GM18858 (cell line): ENCODE data around the gene PRG3.

Source experiments
- ATAC-seq: cut with Tn5 transposase; IDR thresholded peaks from one replicate; pipeline ENCODE4 v1.9.1; 2021; ENCODE audit not compliant: unreplicated experiment

Gene PRG3

GRCh38 chr11:57380975-57381374 lies at the start of gene PRG3:
PRG3 (minus strand) TSS chr11:57381150; CDS start chr11:57380708, 442 bp downstream.
- ATAC-seq = no peak

- no peak for ATAC-seq
Observed at GRCh38 chr11:57429946-57430345, 49.0 kb upstream of the PRG3 start.

- no peak for ATAC-seq
Observed at GRCh38 chr11:57428643-57429042, 47.7 kb upstream of the PRG3 start.

GRCh38 chr11:57427727-57428082 lies 46.8 kb upstream of the PRG3 start:
- no peak for ATAC-seq

GRCh38 chr11:57426929-57427726 lies 46.2 kb upstream of the PRG3 start, which contains the start of gene SLC43A3:
SLC43A3 (minus strand) TSS chr11:57427121; CDS start chr11:57426172, 949 bp downstream.
- peak; percentile 40 for ATAC-seq

- no peak for ATAC-seq
Observed at GRCh38 chr11:57426439-57426928, 45.5 kb upstream of the PRG3 start.

- no peak for ATAC-seq
Observed at GRCh38 chr11:57425565-57426438, 44.9 kb upstream of the PRG3 start.

GRCh38 chr11:57424792-57425564 lies 44.0 kb upstream of the PRG3 start:
- ATAC-seq = peak; percentile 94

- ATAC-seq = no peak
Observed at GRCh38 chr11:57424137-57424791, 43.3 kb upstream of the PRG3 start.

GRCh38 chr11:57422669-57423068 lies 41.7 kb upstream of the PRG3 start:
- no peak for ATAC-seq

- ATAC-seq = no peak
Observed at GRCh38 chr11:57421805-57422204, 40.9 kb upstream of the PRG3 start.

- no peak for ATAC-seq
Observed at GRCh38 chr11:57421066-57421465, 40.1 kb upstream of the PRG3 start.

- ATAC-seq = no peak
Observed at GRCh38 chr11:57419146-57419545, 38.2 kb upstream of the PRG3 start.

- no peak for ATAC-seq
Observed at GRCh38 chr11:57418131-57418530, 37.2 kb upstream of the PRG3 start.

- no peak for ATAC-seq
Observed at GRCh38 chr11:57417056-57417455, 36.1 kb upstream of the PRG3 start.

- ATAC-seq = no peak
Observed at GRCh38 chr11:57416436-57416835, 35.5 kb upstream of the PRG3 start.

- ATAC-seq = no peak
Observed at GRCh38 chr11:57414612-57415212, 33.8 kb upstream of the PRG3 start.

- ATAC-seq = no peak
Observed at GRCh38 chr11:57413681-57414080, 32.7 kb upstream of the PRG3 start.

- ATAC-seq = no peak
Observed at GRCh38 chr11:57410287-57410686, 29.3 kb upstream of the PRG3 start.
